Fibroblast of the aortic adventitia (primary cell): ENCODE measurements around the gene HDGFL2. TPM values are rescaled to one million over a fixed set of nuclear protein-coding genes. Genes with fewer than 3 reads are reported as not detected.

Experiments
- DNase-seq: peaks from one replicate; pipeline ENCODE4 v3.0.0-alpha.2; 2010; ENCODE audit warnings: low read depth
- H3K4me3 ChIP-seq: 2 replicates; pipeline ENCODE4 v1.5.1; 2011; ENCODE audit warnings: low read depth, mild to moderate bottlenecking, control low read depth, low read length, moderate library complexity
- total RNA-seq: library from RNA; depleted of rRNA; stranded (reverse); fragments of >200 nt; gene quantifications from 2 replicates; pipeline ENCODE4 v1.2.3, GENCODE V29; 2012; ENCODE audit warnings: low replicate concordance
- TF ChIP-seq, protein P1 (sequence below): IDR thresholded peaks from 2 replicates; pipeline ENCODE4 v1.5.1; 2011; ENCODE audit warnings: mild to moderate bottlenecking, low read length, control low read depth, inconsistent platforms; ENCODE audit not compliant: insufficient read depth

The HDGFL2 gene
- total RNA-seq, 1 donor, result 41.0 TPM

DNA sequence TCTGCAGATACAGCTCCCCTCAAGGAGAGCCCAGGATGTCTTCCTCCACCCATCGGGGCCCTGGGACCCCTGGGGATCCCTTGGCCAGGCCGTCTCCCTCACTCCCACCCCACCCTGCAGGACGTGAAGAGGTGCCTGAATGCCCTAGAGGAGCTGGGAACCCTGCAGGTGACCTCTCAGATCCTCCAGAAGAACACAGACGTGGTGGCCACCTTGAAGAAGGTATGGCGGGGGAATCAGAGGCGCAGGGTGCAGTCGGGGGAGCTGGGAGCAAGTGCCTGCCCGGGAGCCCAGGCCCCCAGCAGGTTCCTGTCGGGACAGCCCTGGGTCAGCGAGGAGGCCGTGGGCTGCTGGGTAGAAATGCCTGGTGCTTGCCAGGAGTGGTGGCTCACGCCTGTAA is 26.6 kb downstream of the HDGFL2 start:
- DNase-seq, result no peak
- H3K4me3 ChIP-seq, result no peak overlapping the region
- TF ChIP-seq, protein P1, sequence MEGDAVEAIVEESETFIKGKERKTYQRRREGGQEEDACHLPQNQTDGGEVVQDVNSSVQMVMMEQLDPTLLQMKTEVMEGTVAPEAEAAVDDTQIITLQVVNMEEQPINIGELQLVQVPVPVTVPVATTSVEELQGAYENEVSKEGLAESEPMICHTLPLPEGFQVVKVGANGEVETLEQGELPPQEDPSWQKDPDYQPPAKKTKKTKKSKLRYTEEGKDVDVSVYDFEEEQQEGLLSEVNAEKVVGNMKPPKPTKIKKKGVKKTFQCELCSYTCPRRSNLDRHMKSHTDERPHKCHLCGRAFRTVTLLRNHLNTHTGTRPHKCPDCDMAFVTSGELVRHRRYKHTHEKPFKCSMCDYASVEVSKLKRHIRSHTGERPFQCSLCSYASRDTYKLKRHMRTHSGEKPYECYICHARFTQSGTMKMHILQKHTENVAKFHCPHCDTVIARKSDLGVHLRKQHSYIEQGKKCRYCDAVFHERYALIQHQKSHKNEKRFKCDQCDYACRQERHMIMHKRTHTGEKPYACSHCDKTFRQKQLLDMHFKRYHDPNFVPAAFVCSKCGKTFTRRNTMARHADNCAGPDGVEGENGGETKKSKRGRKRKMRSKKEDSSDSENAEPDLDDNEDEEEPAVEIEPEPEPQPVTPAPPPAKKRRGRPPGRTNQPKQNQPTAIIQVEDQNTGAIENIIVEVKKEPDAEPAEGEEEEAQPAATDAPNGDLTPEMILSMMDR, result no peak

DNA sequence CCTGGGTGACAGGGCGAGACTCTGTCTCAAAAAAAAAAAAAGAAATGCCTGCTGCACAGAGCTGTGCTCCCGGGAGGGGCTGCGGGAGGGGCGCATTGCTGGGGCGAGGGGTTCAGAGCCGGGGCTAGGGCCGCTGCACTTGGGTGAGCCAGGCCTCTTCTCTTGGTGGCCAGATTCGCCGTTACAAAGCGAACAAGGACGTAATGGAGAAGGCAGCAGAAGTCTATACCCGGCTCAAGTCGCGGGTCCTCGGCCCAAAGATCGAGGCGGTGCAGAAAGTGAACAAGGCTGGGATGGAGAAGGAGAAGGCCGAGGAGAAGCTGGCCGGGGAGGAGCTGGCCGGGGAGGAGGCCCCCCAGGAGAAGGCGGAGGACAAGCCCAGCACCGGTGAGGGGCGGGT is 27.2 kb downstream of the HDGFL2 start:
- no peak overlapping the region for H3K4me3 ChIP-seq
- no peak for DNase-seq
- TF ChIP-seq, protein P1, result no peak

DNA sequence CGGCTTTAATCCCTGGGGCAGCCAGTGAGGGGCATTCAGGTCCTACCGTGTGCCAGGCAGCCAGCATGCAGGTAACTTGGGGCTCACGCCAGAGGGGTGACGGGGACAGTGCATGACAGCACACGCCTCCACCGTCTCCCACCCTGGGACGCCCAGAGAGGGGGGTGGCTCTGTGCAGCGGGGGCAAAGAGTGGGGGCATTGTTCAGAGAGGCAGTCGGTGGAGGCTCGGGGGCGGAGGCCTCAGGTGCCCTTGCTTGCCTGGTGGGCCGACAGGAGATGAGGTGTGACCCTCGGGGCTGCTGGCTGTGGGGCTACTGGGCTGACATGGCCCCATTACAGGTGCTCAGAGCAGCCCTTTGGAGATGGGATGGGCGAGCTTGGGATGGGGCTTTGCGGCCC is 27.8 kb downstream of the HDGFL2 start:
- DNase-seq, result no peak
- no peak overlapping the region for H3K4me3 ChIP-seq
- TF ChIP-seq, protein P1, result no peak

DNA sequence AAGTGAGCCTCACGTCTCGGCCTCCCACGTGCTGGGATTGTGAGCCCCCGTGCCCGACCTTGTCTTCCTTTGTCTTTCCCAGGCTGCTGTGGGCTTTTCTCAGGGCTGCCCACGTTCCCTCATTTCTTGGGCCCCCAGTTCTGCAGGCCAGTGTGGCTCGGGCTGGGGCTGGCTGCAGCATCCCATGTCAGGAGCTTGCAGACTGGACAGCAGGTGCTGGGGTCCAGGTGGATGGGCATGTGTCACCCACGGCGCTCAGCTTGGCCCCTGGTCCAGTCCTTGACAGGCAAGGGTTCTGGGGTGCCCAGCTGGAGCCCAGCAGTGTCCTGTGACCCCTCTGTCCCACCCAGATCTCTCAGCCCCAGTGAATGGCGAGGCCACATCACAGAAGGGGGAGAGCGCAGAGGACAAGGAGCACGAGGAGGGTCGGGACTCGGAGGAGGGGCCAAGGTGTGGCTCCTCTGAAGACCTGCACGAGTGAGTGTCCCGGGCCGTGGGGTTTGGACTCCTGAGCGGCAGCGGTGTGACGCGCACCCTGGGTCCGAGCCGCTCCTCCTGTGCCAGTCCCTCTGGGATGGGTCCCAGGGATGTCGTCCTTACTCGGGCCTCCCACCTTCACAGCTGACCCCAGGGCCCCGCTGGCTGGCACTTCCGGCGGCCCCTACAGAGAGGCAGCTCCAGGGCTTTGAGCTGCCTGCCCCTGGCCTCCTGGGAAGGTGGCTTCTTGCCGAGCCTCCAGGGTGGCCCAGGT is 28.9 kb downstream of the HDGFL2 start:
- H3K4me3 ChIP-seq, result no peak overlapping the region
- TF ChIP-seq, protein P1, result no peak
- no peak for DNase-seq

DNA sequence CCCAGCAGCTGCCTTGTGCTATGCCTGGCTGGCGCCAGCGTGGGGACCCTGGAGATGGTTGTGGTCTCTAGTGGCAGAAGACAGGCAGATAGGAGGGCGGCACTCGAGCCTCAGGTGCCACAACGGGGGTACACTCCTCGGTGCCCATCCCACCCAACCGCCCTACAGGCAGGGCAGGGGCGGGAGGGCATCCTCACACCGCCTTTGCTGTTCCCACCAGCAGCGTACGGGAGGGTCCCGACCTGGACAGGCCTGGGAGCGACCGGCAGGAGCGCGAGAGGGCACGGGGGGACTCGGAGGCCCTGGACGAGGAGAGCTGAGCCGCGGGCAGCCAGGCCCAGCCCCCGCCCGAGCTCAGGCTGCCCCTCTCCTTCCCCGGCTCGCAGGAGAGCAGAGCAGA is 29.6 kb downstream of the HDGFL2 start:
- TF ChIP-seq, protein P1, result no peak
- DNase-seq, result no peak
- H3K4me3 ChIP-seq, result no peak overlapping the region

DNA sequence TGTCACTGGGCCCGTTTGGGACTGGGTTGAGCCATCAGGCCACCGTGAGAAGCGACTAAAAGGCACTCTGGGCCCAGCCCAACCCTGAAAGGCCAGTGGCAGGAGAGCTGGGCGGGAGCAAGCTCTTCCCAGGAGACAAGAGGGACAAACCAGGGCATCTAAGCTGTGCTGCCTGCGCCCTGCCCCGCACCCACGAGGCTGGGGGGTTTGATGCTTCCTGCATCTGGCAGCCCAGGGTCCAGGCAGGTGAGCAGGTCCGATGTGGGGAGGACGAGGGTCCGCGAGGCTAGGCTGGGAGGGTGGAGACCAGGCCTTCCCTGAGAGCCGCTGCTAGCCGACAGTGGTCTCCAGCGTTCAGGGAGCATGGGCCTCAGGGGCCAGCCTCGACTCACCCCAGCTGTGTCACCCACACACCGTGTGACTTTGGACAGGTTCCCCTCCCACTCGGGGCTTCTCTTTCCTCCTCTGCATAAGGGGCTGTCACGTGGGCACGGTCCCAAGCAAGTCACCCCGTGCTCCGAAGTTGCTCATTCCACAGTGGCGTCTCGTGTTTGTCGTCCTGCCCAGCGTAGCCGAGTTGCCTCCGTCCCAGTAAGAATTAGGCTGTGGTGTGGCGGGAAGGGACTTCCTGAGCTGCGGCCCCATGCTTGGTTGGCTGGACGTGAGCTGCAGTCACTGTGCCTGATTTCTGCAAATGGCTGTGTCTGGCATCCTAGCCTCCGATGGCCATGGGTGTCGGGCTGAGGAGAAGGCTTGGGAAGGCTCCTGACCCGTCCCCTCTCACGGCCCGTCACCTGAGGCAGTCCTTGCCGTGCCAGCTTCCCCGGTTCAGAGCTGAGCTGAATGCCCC is 30.4 kb downstream of the HDGFL2 start:
- H3K4me3 ChIP-seq, result no peak overlapping the region
- TF ChIP-seq, protein P1, result no peak
- DNase-seq, result no peak
